ENCODE data around the gene ANKRD13D. TPM values are rescaled to one million over a fixed set of nuclear protein-coding genes. Genes with fewer than 3 reads are reported as not detected.

ANKRD13D gene
- total RNA-seq (2014; rRNA removed; shearing (Covaris generic)), result 15.7 and 30.8 TPM in 2 replicates
- 19.5 and 20.3 TPM in 2 replicates for polyA plus RNA-seq (2016; fragmentation: Nextera tagmentation; extraction: Ambion mirVana)
- long read RNA-seq, partial matches to known transcripts, result 2 of 5 reads
- long read RNA-seq, other reads (novel, unspliced or antisense), result 1 of 5 reads

DNA sequence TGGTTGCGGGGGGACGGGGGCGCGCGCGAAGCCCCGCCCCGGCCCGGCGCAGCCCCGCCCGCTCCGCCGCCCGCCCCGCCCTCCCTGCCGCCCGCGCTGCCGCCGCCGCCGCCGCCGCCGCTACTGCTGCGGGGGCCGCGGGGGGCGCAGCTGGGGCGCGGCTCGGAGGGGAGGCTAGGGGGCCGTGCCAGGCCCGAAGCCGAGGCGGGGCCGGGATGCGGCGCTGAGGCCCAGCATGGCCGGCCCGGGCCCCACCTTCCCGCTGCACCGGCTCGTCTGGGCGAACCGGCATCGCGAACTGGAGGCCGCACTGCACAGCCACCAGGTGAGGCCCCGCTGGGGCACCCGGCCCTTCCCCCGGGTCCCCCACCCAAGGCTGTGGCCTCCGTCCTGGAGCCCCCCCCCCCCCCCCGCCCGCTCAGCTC is at the start of gene ANKRD13D:
ANKRD13D (plus strand) TSS at position 78 of the 425 bp plus-strand sequence; CDS start at position 236, 158 bp downstream.
- H3K4me3 ChIP-seq, result peak within 1 kb of the TSS; percentile 91
- Mint-ChIP-seq H3K36me3 (ENCODE audit: low read depth) (peaks cover 22% of the 10 kb centered on the region), H3K27ac (peak within 1 kb of the TSS; percentile 63), H3K4me3 (peak within 1 kb of the TSS; percentile 83), H3K4me1 (peaks cover 17% of the 10 kb centered on the region), H3K9me3 (no peaks in the 10 kb centered on the region), H3K27me3 (ENCODE audit: insufficient read depth, low read depth, poor library complexity) (peaks cover 19% of the 10 kb centered on the region)
- peaks cover 10% of the 10 kb centered on the region for H3K4me1 ChIP-seq (ENCODE audit: insufficient read depth)
- peak within 1 kb of the TSS; percentile 96 for H3K27ac ChIP-seq (ENCODE audit: low read depth)
- DNase-seq (ENCODE audit: low spot score), result no peak
- no peaks in the 10 kb centered on the region for H3K36me3 ChIP-seq (ENCODE audit: insufficient read depth)
- peak within 1 kb of the TSS; percentile 80 for H2AFZ ChIP-seq
- H4K20me1 ChIP-seq (replicated peaks; ENCODE audit: insufficient read depth), result no peaks in the 10 kb centered on the region
- peak within 1 kb of the TSS; percentile 94 for H3K4me2 ChIP-seq
- ATAC-seq, result peak; percentile 28
- H3K27me3 ChIP-seq (ENCODE audit: insufficient read depth), result no peaks in the 10 kb centered on the region
- no peaks in the 10 kb centered on the region for H3K9me2 ChIP-seq (ENCODE audit: insufficient read depth)
- TF ChIP-seq JUNB (IDR thresholded peaks at IDR 0.05; ENCODE audit: unreplicated experiment) (no peak), ZNF331 (CRISPR knock-in tag; IDR thresholded peaks at IDR 0.05; ENCODE audit: low read depth) (no peak), EZH2phosphoT487 (IDR thresholded peaks at IDR 0.05; ENCODE audit: unreplicated experiment) (no peak), POLR2AphosphoS5 (IDR thresholded peaks at IDR 0.05; ENCODE audit: low read depth) (no peak), ZNF114 (CRISPR knock-in tag; IDR thresholded peaks at IDR 0.05) (no peak), NANOG (IDR thresholded peaks at IDR 0.05; ENCODE audit: borderline replicate concordance) (no peak), EZH2 (IDR thresholded peaks at IDR 0.05; ENCODE audit: low read depth, unreplicated experiment) (no peak), STAT1 (IDR thresholded peaks at IDR 0.05; ENCODE audit: unreplicated experiment) (no peak), CREB1 (CRISPR knock-in tag; IDR thresholded peaks at IDR 0.05; ENCODE audit: low read depth) (no peak)
- TF ChIP-seq, protein P1, sequence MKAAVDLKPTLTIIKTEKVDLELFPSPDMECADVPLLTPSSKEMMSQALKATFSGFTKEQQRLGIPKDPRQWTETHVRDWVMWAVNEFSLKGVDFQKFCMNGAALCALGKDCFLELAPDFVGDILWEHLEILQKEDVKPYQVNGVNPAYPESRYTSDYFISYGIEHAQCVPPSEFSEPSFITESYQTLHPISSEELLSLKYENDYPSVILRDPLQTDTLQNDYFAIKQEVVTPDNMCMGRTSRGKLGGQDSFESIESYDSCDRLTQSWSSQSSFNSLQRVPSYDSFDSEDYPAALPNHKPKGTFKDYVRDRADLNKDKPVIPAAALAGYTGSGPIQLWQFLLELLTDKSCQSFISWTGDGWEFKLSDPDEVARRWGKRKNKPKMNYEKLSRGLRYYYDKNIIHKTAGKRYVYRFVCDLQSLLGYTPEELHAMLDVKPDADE (IDR thresholded peaks at IDR 0.05), result no peak
- TF ChIP-seq, protein P2, sequence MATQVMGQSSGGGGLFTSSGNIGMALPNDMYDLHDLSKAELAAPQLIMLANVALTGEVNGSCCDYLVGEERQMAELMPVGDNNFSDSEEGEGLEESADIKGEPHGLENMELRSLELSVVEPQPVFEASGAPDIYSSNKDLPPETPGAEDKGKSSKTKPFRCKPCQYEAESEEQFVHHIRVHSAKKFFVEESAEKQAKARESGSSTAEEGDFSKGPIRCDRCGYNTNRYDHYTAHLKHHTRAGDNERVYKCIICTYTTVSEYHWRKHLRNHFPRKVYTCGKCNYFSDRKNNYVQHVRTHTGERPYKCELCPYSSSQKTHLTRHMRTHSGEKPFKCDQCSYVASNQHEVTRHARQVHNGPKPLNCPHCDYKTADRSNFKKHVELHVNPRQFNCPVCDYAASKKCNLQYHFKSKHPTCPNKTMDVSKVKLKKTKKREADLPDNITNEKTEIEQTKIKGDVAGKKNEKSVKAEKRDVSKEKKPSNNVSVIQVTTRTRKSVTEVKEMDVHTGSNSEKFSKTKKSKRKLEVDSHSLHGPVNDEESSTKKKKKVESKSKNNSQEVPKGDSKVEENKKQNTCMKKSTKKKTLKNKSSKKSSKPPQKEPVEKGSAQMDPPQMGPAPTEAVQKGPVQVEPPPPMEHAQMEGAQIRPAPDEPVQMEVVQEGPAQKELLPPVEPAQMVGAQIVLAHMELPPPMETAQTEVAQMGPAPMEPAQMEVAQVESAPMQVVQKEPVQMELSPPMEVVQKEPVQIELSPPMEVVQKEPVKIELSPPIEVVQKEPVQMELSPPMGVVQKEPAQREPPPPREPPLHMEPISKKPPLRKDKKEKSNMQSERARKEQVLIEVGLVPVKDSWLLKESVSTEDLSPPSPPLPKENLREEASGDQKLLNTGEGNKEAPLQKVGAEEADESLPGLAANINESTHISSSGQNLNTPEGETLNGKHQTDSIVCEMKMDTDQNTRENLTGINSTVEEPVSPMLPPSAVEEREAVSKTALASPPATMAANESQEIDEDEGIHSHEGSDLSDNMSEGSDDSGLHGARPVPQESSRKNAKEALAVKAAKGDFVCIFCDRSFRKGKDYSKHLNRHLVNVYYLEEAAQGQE (IDR thresholded peaks at IDR 0.05; ENCODE audit: unreplicated experiment), result no peak
- TF ChIP-seq, protein P3, sequence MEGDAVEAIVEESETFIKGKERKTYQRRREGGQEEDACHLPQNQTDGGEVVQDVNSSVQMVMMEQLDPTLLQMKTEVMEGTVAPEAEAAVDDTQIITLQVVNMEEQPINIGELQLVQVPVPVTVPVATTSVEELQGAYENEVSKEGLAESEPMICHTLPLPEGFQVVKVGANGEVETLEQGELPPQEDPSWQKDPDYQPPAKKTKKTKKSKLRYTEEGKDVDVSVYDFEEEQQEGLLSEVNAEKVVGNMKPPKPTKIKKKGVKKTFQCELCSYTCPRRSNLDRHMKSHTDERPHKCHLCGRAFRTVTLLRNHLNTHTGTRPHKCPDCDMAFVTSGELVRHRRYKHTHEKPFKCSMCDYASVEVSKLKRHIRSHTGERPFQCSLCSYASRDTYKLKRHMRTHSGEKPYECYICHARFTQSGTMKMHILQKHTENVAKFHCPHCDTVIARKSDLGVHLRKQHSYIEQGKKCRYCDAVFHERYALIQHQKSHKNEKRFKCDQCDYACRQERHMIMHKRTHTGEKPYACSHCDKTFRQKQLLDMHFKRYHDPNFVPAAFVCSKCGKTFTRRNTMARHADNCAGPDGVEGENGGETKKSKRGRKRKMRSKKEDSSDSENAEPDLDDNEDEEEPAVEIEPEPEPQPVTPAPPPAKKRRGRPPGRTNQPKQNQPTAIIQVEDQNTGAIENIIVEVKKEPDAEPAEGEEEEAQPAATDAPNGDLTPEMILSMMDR (conservative IDR thresholded peaks at IDR 0.05; ENCODE audit: low read depth in 2 of 2), result no peak
- TF ChIP-seq, protein P4, sequence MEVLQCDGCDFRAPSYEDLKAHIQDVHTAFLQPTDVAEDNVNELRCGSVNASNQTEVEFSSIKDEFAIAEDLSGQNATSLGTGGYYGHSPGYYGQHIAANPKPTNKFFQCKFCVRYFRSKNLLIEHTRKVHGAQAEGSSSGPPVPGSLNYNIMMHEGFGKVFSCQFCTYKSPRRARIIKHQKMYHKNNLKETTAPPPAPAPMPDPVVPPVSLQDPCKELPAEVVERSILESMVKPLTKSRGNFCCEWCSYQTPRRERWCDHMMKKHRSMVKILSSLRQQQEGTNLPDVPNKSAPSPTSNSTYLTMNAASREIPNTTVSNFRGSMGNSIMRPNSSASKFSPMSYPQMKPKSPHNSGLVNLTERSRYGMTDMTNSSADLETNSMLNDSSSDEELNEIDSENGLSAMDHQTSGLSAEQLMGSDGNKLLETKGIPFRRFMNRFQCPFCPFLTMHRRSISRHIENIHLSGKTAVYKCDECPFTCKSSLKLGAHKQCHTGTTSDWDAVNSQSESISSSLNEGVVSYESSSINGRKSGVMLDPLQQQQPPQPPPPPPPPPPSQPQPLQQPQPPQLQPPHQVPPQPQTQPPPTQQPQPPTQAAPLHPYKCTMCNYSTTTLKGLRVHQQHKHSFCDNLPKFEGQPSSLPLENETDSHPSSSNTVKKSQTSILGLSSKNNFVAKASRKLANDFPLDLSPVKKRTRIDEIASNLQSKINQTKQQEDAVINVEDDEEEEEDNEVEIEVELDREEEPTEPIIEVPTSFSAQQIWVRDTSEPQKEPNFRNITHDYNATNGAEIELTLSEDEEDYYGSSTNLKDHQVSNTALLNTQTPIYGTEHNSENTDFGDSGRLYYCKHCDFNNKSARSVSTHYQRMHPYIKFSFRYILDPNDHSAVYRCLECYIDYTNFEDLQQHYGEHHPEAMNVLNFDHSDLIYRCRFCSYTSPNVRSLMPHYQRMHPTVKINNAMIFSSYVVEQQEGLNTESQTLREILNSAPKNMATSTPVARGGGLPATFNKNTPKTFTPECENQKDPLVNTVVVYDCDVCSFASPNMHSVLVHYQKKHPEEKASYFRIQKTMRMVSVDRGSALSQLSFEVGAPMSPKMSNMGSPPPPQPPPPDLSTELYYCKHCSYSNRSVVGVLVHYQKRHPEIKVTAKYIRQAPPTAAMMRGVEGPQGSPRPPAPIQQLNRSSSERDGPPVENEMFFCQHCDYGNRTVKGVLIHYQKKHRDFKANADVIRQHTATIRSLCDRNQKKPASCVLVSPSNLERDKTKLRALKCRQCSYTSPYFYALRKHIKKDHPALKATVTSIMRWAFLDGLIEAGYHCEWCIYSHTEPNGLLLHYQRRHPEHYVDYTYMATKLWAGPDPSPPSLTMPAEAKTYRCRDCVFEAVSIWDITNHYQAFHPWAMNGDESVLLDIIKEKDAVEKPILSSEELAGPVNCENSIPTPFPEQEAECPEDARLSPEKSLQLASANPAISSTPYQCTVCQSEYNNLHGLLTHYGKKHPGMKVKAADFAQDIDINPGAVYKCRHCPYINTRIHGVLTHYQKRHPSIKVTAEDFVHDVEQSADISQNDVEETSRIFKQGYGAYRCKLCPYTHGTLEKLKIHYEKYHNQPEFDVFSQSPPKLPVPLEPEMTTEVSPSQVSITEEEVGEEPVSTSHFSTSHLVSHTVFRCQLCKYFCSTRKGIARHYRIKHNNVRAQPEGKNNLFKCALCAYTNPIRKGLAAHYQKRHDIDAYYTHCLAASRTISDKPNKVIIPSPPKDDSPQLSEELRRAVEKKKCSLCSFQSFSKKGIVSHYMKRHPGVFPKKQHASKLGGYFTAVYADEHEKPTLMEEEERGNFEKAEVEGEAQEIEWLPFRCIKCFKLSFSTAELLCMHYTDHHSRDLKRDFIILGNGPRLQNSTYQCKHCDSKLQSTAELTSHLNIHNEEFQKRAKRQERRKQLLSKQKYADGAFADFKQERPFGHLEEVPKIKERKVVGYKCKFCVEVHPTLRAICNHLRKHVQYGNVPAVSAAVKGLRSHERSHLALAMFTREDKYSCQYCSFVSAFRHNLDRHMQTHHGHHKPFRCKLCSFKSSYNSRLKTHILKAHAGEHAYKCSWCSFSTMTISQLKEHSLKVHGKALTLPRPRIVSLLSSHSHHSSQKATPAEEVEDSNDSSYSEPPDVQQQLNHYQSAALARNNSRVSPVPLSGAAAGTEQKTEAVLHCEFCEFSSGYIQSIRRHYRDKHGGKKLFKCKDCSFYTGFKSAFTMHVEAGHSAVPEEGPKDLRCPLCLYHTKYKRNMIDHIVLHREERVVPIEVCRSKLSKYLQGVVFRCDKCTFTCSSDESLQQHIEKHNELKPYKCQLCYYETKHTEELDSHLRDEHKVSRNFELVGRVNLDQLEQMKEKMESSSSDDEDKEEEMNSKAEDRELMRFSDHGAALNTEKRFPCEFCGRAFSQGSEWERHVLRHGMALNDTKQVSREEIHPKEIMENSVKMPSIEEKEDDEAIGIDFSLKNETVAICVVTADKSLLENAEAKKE (CRISPR knock-in tag; IDR thresholded peaks at IDR 0.05), result no peak
- 0 out of 2 replicates have a peak, but pooled peaks cover 13% of the 10 kb centered on the region for H3F3A ChIP-seq (replicated peaks; ENCODE audit: low read depth)
- H3K79me2 ChIP-seq (replicated peaks; ENCODE audit: insufficient read depth), result no peaks in the 10 kb centered on the region
